H1 (cell line): ENCODE results near the gene CLP1. TPM values are rescaled to one million over a fixed set of nuclear protein-coding genes. Genes with fewer than 3 reads are reported as not detected.

Source experiments
- CTCF ChIA-PET: fragments of 300-600 bp; sonication (Branson Sonifier 250); formaldehyde crosslinking; loops from one replicate; lab custom pipeline; 2021; ENCODE audit not compliant: partially characterized antibody; lab: Charles Lee
- POLR2A ChIA-PET: fragments of 300-600 bp; sonication (Branson Sonifier 250); formaldehyde crosslinking; loops from one replicate; lab custom pipeline; 2021; ENCODE audit warnings: inconsistent platforms; ENCODE audit not compliant: partially characterized antibody; lab: Charles Lee
- DNase-seq, 2 experiments: peaks; one replicate each; pipeline versions ENCODE4 v3.0.0 to v3.0.0-alpha.2; 2010 to 2022; ENCODE audit warnings: low spot score in 2 of 2, low read depth in 1 of 2, mixed read lengths in 1 of 2
- FAIRE-seq: peaks from 2 replicates; lab custom pipeline; 2011; peaks lifted over from hg19 to GRCh38; lab: Jason Lieb, UNC
- H2AFZ ChIP-seq: 2 replicates; pipeline ENCODE4 v1.8.1; 2012; ENCODE audit warnings: low read length, inconsistent platforms
- H2AK5ac ChIP-seq: 2 replicates; pipeline ENCODE4 v1.6.1; 2013; ENCODE audit warnings: low read depth, low read length
- H2BK120ac ChIP-seq: replicated peaks from 2 replicates; pipeline ENCODE3; 2013; ENCODE audit warnings: low read depth, low read length, inconsistent platforms
- H2BK12ac ChIP-seq: 2 replicates; pipeline ENCODE4 v1.6.1; 2013; ENCODE audit warnings: low read depth, low read length
- H2BK15ac ChIP-seq: 2 replicates; pipeline ENCODE4 v1.6.1; 2013; ENCODE audit warnings: low read length
- H2BK20ac ChIP-seq: 2 replicates; pipeline ENCODE4 v1.6.1; 2013; ENCODE audit warnings: low read length
- H2BK5ac ChIP-seq: 2 replicates; pipeline ENCODE4 v1.6.1; 2013; ENCODE audit warnings: low read depth, low read length
- H3K14ac ChIP-seq: 2 replicates; pipeline ENCODE4 v1.6.1; 2013; ENCODE audit warnings: inconsistent platforms; ENCODE audit not compliant: insufficient read length
- H3K18ac ChIP-seq: 2 replicates; pipeline ENCODE4 v1.6.1; 2013; ENCODE audit warnings: low read length; ENCODE audit errors: extremely low read depth
- H3K23ac ChIP-seq: 2 replicates; pipeline ENCODE4 v1.6.1; 2013; ENCODE audit warnings: inconsistent platforms; ENCODE audit not compliant: insufficient read length
- H3K23me2 ChIP-seq: 2 replicates; pipeline ENCODE4 v1.6.1; 2013; ENCODE audit warnings: low read depth, low read length
- H3K27ac ChIP-seq: 2 replicates; pipeline ENCODE4 v1.6.1; 2011; ENCODE audit warnings: low read depth, low read length, inconsistent platforms
- H3K27me3 ChIP-seq, 4 experiments: replicated peaks in 1 of 4; 1 replicate in 1 of 4; 2 replicates in 3 of 4; pipeline versions ENCODE4 v1.6.1 to v1.8.1; 2011 to 2013; ENCODE audit warnings: low read length in 3 of 4, mild to moderate bottlenecking in 3 of 4, inconsistent platforms in 2 of 4, mixed read lengths in 2 of 4, moderate library complexity in 1 of 4; ENCODE audit not compliant: control insufficient read depth in 3 of 4, insufficient read depth in 3 of 4; ENCODE audit errors: extremely low read depth in 1 of 4
- H3K36me3 ChIP-seq, 4 experiments: 2 replicates each; pipeline versions ENCODE4 v1.6.1 to v1.8.1; 2011 to 2013; ENCODE audit warnings: mild to moderate bottlenecking in 4 of 4, low read length in 3 of 4, moderate library complexity in 2 of 4, control low read depth in 1 of 4, inconsistent platforms in 1 of 4; ENCODE audit not compliant: insufficient read depth in 4 of 4, control insufficient read depth in 2 of 4
- H3K4ac ChIP-seq: replicated peaks from 2 replicates; pipeline ENCODE3; 2013; ENCODE audit warnings: low read length, low read depth, mixed read lengths, inconsistent platforms; ENCODE audit not compliant: insufficient read length
- H3K4me1 ChIP-seq, 4 experiments: replicated peaks in 1 of 4; 1 replicate in 1 of 4; 2 replicates in 3 of 4; pipeline versions ENCODE4 v1.6.1 to v1.8.1; 2011 to 2013; ENCODE audit warnings: low read length in 3 of 4, inconsistent platforms in 2 of 4, mixed read lengths in 1 of 4; ENCODE audit not compliant: insufficient read depth in 4 of 4, control insufficient read depth in 3 of 4
- H3K4me2 ChIP-seq, 2 experiments: 2 replicates each; pipeline versions ENCODE4 v1.6.1 to v1.8.1; 2011 to 2013; ENCODE audit warnings: low read depth in 2 of 2, low read length in 2 of 2, control low read depth in 1 of 2, inconsistent platforms in 1 of 2, mild to moderate bottlenecking in 1 of 2; ENCODE audit not compliant: insufficient read depth in 1 of 2
- H3K4me3 ChIP-seq, 4 experiments: fragments of 200-600, 300-600 bp in 1 of 4; sonication (generic), shearing (Covaris generic), sonication (Bioruptor Twin) in 1 of 4; 2 replicates each; pipeline versions ENCODE4 v1.5.1 to v1.8.1; 2011 to 2016; ENCODE audit warnings: low read length in 4 of 4, low read depth in 3 of 4, control low read depth in 2 of 4, inconsistent platforms in 2 of 4, mild to moderate bottlenecking in 2 of 4, mixed read lengths in 1 of 4, moderate library complexity in 1 of 4; ENCODE audit not compliant: insufficient read depth in 2 of 4; ENCODE audit errors: extremely low read depth in 1 of 4
- H3K56ac ChIP-seq: replicated peaks from 2 replicates; pipeline ENCODE3; 2013; ENCODE audit warnings: low read depth, mild to moderate bottlenecking, mixed read lengths, low read length, inconsistent platforms; ENCODE audit not compliant: insufficient read length
- H3K79me1 ChIP-seq: 2 replicates; pipeline ENCODE4 v1.6.1; 2013; ENCODE audit warnings: low read depth, low read length, control low read depth
- H3K79me2 ChIP-seq, 2 experiments: 2 replicates each; pipeline versions ENCODE4 v1.6.1 to v1.8.1; 2012 to 2013; ENCODE audit warnings: low read length in 2 of 2, mild to moderate bottlenecking in 2 of 2, inconsistent platforms in 1 of 2; ENCODE audit not compliant: insufficient read depth in 2 of 2, control insufficient read depth in 1 of 2
- H3K9ac ChIP-seq, 4 experiments: replicated peaks in 1 of 4; 1 replicate in 1 of 4; 2 replicates in 3 of 4; pipeline versions ENCODE4 v1.6.1 to v1.8.1; 2011 to 2013; ENCODE audit warnings: low read depth in 3 of 4, low read length in 3 of 4, control low read depth in 2 of 4, mild to moderate bottlenecking in 2 of 4, moderate library complexity in 2 of 4, inconsistent platforms in 1 of 4; ENCODE audit errors: extremely low read depth in 1 of 4
- H3K9me3 ChIP-seq, 2 experiments: 2 replicates each; pipeline versions ENCODE4 v1.6.1 to v1.8.1; 2012 to 2013; ENCODE audit warnings: mild to moderate bottlenecking in 2 of 2, moderate library complexity in 2 of 2, control low read depth in 1 of 2, inconsistent platforms in 1 of 2, low read depth in 1 of 2, low read length in 1 of 2, mixed read lengths in 1 of 2; ENCODE audit not compliant: insufficient read depth in 2 of 2
- H4K20me1 ChIP-seq, 2 experiments: replicated peaks in 1 of 2; 2 replicates each; pipeline versions ENCODE3 to v1.8.1; 2011 to 2013; ENCODE audit warnings: inconsistent platforms in 2 of 2, low read length in 2 of 2, mild to moderate bottlenecking in 1 of 2; ENCODE audit not compliant: insufficient read depth in 2 of 2, control insufficient read depth in 1 of 2
- H4K5ac ChIP-seq: 2 replicates; pipeline ENCODE4 v1.6.1; 2013; ENCODE audit warnings: low read length, low read depth, mixed read lengths, inconsistent platforms; ENCODE audit not compliant: insufficient read length
- H4K8ac ChIP-seq: 2 replicates; pipeline ENCODE4 v1.8.0; 2013; ENCODE audit warnings: mild to moderate bottlenecking, moderate library complexity, low read length, inconsistent platforms; ENCODE audit not compliant: insufficient read depth; ENCODE audit errors: extremely low read depth
- H4K91ac ChIP-seq: replicated peaks from 2 replicates; pipeline ENCODE3; 2013; ENCODE audit warnings: low read length, mixed read lengths, inconsistent platforms; ENCODE audit not compliant: insufficient read length
- BCL11A ChIP-seq, 2 experiments: IDR thresholded peaks; one replicate each; pipeline ENCODE4 v1.6.1; 2011; ENCODE audit warnings: low read depth in 2 of 2, low read length in 2 of 2, mild to moderate bottlenecking in 2 of 2
- CTBP2 ChIP-seq: IDR thresholded peaks from 2 replicates; pipeline ENCODE4 v1.7.0; 2011; ENCODE audit warnings: borderline replicate concordance, mild to moderate bottlenecking, moderate library complexity, mixed read lengths, low read length; ENCODE audit not compliant: insufficient read depth, insufficient read length
- EZH2 ChIP-seq: fragments of 200-600 bp; sonication (generic); IDR thresholded peaks from 2 replicates; pipeline ENCODE4 v1.7.1; 2012; ENCODE audit warnings: low read depth, mild to moderate bottlenecking, moderate library complexity, low read length, inconsistent platforms; ENCODE audit not compliant: severe bottlenecking
- RAD21 ChIP-seq, 2 experiments: IDR thresholded peaks in 1 of 2; conservative IDR thresholded peaks in 1 of 2; 2 replicates each; pipeline ENCODE4 v1.6.1; 2011; ENCODE audit warnings: low read depth in 2 of 2, low read length in 2 of 2, improper control_type of control experiment in 1 of 2, inconsistent platforms in 1 of 2, mild to moderate bottlenecking in 1 of 2, moderate library complexity in 1 of 2
- RBBP5 ChIP-seq: IDR thresholded peaks from 2 replicates; pipeline ENCODE4 v1.7.1; 2012; ENCODE audit warnings: low read depth, mild to moderate bottlenecking, inconsistent platforms, low read length, moderate library complexity, borderline replicate concordance
- WGBS, 2 experiments: shearing (Covaris generic) in 1 of 2; methylation state at CpG; one replicate each; pipeline versions ENCODE4 v1.1.6 to v1.1.7; 2013 to 2015; ENCODE audit warnings: low lambda C conversion rate in 2 of 2, mixed read lengths in 2 of 2, inconsistent platforms in 1 of 2, low coverage in 1 of 2, missing lambda C conversion rate in 1 of 2; ENCODE audit not compliant: insufficient replicate concordance in 2 of 2, insufficient coverage in 1 of 2, insufficient read length in 1 of 2; ENCODE audit errors: extremely low coverage in 1 of 2, missing lambda C conversion rate in 1 of 2; 5-methylcytosine and 5-hydroxymethylcytosine counted together
- polyA plus RNA-seq, 7 experiments: library from polyadenylated mRNA; depleted of rRNA in 3 of 7; stranded (reverse) in 5 of 7; unstranded in 2 of 7; fragments of >200 nt in 5 of 7; fragments of 200-250 nt in 2 of 7; gene quantifications; 1 replicate in 5 of 7; 2 replicates in 1 of 7; 4 replicates in 1 of 7; pipeline versions ENCODE4 v1.2.1 to v1.2.3, GENCODE V29; 2011 to 2013; ENCODE audit warnings: missing spikeins in 2 of 7, mixed read lengths in 2 of 7
- total RNA-seq: library from RNA; stranded (reverse); fragmentation: NEBNext Ultra II Directional; extraction: Animal tissue kit (Norgen Biotek cat#: 25700); gene quantifications from 2 replicates; pipeline ENCODE4 v1.2.1, GENCODE V29; 2021

The CLP1 gene
- total and polyA plus RNA-seq, 2 of the 8 experiments (the other 6 are each of a cell fraction or from before 2014, with no cell fraction given): 29.4 to 29.9 TPM

DNA sequence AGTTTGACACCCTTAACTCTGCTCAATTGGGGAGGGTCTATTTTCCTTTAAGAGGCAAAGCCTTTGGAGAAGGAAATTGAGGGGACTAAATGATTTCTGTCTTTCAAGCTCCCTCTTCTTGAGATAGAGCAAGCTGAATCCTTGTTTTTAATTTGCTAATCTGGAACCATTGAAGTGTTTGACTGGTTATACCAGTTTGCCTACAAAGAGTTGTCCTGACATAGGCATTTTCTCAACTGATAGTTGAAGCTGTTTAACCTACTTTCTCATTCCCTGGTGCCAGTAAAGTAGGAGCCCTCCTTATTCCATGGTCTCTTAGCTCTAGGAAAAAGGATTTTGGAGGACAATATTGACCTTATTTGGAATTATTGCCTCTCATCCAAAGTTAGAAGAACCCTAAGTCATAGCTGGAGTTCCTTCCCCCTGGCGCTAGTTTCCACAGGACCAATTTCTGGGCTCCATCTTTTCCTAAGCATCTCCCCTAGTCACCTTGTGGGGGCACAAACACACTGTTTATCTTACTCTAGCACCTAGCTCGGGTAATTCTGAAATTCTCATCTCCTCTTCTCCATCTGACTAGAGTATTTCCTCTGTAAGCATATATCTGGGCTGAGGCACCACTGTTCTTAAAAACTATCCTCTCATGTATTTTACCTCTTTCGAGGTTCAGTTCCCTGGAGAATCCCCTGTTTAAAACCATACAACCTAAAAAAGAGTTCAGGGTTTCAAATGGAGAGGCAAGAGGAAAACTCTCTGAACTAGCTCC is 17.8 kb downstream of the CLP1 start:
- Histone ChIP-seq H3K36me3 (peaks cover 15 to 33% (median 27%) of the 10 kb centered on the region in 4 experiments), H4K8ac (no peak overlapping the region), H2AK5ac (no peak overlapping the region), H4K91ac (no peak overlapping the region), H2BK20ac (no peak overlapping the region), H3K79me1 (peaks cover 6% of the 10 kb centered on the region), H4K20me1 (peaks cover 0 to 3% of the 10 kb centered on the region in 2 experiments), H2BK12ac (no peak overlapping the region), H3K4ac (no peak overlapping the region), H3K56ac (no peak overlapping the region), H3K9ac (no peak overlapping the region), H2BK15ac (no peak overlapping the region), H3K23me2 (no peaks in the 10 kb centered on the region), H3K9me3 (no peaks in the 10 kb centered on the region), H2BK120ac (no peak overlapping the region), H3K27me3 (no peaks in the 10 kb centered on the region), H3K79me2 (peaks cover 0 to 73% of the 10 kb centered on the region in 2 experiments), H3K4me1 (peaks cover 0 to 2% (median 0%) of the 10 kb centered on the region in 4 experiments; a peak in 2 of 7 replicates), H2AFZ (no peak overlapping the region), H3K18ac (no peak overlapping the region), H3K14ac (no peak overlapping the region), H2BK5ac (no peak overlapping the region), H4K5ac (no peak overlapping the region), H3K23ac (no peak overlapping the region), H3K4me2 (no peak overlapping the region), H3K4me3 (no peak overlapping the region), H3K27ac (no peak overlapping the region)
- no peak for FAIRE-seq
- 86% methylated on average over 3 of the region's 3 CpGs; no CpG with 5 or more reads in 1 of the 2 experiments for WGBS, 2 experiments
- ChIA-PET CTCF (interaction anchor here (0.6 to 1.7 kb wide), 11 partner anchors 9 to 151 kb away, joined by 3 to 6 read pairs (median 4); partner anchors contain the start of gene BTBD18), POLR2A (interaction anchor here (0.7 to 2.6 kb wide), 9 partner anchors 9 to 166 kb away, joined by 3 to 11 read pairs (median 3); partner anchors contain the start of genes MED19, SELENOH and TMX2)
- DNase-seq: no peak
- TF ChIP-seq BCL11A (IDR thresholded peaks at IDR 0.05; ENCODE audit: low read depth in 2 of 2, low read length in 2 of 2) (no peak), EZH2 (no peak), RAD21 (IDR thresholded peaks at IDR 0.05 in 1 of 2, conservative IDR thresholded peaks at IDR 0.05 in 1 of 2; ENCODE audit: low read depth in 2 of 2, low read length in 2 of 2) (peak in 1 of 2 experiments; percentile 22; a peak in 1 of 4 replicates), CTBP2 (no peak), RBBP5 (no peak)
